PFSK-1 (cell line): ENCODE measurements around the gene C10orf120.

Experiments
- POLR2AphosphoS5 ChIP-seq: IDR thresholded peaks from 2 replicates; pipeline ENCODE4 v1.6.1; 2012; ENCODE audit warnings: low read depth, mild to moderate bottlenecking, control low read depth, low read length, moderate library complexity
- TF ChIP-seq, protein P1 (sequence below), 2 experiments: IDR thresholded peaks; 2 replicates each; pipeline versions ENCODE4 v1.6.1 to v1.8.0; 2011 to 2012; ENCODE audit warnings: low read depth in 2 of 2, low read length in 2 of 2, control low read depth in 1 of 2, inconsistent platforms in 1 of 2, mild to moderate bottlenecking in 1 of 2, moderate library complexity in 1 of 2; ENCODE audit not compliant: insufficient read depth in 1 of 2

DNA sequence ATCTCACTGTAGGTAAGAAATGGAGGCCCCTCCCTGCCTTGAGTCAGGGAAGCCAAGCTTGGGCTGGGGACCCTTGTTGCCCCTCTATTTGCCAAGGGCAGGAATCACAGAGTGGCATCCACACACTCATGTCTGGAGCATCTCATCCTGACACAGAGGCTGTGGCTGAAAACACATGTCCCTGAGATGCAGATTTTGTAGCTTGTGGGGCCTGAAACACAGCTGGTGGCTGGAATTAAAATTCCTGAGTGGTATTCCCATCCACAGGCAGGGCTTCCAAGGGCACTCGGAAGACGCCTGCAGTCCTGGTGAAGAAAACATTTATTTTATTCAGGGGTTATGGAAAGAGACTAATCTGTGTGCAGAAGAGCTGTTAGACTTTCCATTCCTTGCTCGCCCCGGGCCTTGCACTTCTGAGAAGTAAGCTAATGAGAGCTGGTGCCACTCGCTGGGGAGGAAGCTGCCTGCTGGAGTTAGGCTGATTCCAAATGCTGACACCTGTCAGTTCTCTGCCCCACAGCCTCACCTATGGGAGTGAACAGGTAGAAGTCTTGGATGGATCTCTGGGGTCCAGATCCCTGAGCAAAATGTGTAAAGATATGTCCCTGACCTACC, 36.0 kb downstream of the C10orf120 start:
- TF ChIP-seq, protein P1, sequence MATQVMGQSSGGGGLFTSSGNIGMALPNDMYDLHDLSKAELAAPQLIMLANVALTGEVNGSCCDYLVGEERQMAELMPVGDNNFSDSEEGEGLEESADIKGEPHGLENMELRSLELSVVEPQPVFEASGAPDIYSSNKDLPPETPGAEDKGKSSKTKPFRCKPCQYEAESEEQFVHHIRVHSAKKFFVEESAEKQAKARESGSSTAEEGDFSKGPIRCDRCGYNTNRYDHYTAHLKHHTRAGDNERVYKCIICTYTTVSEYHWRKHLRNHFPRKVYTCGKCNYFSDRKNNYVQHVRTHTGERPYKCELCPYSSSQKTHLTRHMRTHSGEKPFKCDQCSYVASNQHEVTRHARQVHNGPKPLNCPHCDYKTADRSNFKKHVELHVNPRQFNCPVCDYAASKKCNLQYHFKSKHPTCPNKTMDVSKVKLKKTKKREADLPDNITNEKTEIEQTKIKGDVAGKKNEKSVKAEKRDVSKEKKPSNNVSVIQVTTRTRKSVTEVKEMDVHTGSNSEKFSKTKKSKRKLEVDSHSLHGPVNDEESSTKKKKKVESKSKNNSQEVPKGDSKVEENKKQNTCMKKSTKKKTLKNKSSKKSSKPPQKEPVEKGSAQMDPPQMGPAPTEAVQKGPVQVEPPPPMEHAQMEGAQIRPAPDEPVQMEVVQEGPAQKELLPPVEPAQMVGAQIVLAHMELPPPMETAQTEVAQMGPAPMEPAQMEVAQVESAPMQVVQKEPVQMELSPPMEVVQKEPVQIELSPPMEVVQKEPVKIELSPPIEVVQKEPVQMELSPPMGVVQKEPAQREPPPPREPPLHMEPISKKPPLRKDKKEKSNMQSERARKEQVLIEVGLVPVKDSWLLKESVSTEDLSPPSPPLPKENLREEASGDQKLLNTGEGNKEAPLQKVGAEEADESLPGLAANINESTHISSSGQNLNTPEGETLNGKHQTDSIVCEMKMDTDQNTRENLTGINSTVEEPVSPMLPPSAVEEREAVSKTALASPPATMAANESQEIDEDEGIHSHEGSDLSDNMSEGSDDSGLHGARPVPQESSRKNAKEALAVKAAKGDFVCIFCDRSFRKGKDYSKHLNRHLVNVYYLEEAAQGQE (IDR thresholded peaks at IDR 0.05; ENCODE audit: insufficient read depth in 1 of 2, low read depth in 2 of 2, low read length in 2 of 2), result no peak
- TF ChIP-seq POLR2AphosphoS5, result no peak
